Adrenal gland (tissue), 5 donors: ENCODE data around the gene TRIB2.

Experiments
- POLR2A ChIP-seq, 2 donors: fragments of 450-650 bp; IDR thresholded peaks; one replicate each; pipeline ENCODE4 v1.6.1; 2017; ENCODE audit warnings: antibody characterized with exemption in 2 of 2, mild to moderate bottlenecking in 2 of 2, moderate library complexity in 1 of 2
- TF ChIP-seq, protein P1 (sequence below), 6 experiments: fragments of 450-650 bp in 4 of 6; fragments of 200-600 bp in 2 of 6; sonication (generic) in 1 of 6; IDR thresholded peaks; 1 replicate in 5 of 6; 2 replicates in 1 of 6; pipeline versions ENCODE4 v1.5.1 to v1.8.0; 2016 to 2021; ENCODE audit warnings: antibody characterized with exemption in 6 of 6, mild to moderate bottlenecking in 2 of 6, moderate library complexity in 1 of 6
- donor health status: DM: no; HTN: no; CAD: no.

- TF ChIP-seq, protein P1, sequence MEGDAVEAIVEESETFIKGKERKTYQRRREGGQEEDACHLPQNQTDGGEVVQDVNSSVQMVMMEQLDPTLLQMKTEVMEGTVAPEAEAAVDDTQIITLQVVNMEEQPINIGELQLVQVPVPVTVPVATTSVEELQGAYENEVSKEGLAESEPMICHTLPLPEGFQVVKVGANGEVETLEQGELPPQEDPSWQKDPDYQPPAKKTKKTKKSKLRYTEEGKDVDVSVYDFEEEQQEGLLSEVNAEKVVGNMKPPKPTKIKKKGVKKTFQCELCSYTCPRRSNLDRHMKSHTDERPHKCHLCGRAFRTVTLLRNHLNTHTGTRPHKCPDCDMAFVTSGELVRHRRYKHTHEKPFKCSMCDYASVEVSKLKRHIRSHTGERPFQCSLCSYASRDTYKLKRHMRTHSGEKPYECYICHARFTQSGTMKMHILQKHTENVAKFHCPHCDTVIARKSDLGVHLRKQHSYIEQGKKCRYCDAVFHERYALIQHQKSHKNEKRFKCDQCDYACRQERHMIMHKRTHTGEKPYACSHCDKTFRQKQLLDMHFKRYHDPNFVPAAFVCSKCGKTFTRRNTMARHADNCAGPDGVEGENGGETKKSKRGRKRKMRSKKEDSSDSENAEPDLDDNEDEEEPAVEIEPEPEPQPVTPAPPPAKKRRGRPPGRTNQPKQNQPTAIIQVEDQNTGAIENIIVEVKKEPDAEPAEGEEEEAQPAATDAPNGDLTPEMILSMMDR (IDR thresholded peaks at IDR 0.05) = no peak
- TF ChIP-seq POLR2A (IDR thresholded peaks at IDR 0.05) = no peak
Observed at GRCh38 chr2:12697617-12698016, 19.1 kb upstream of the TRIB2 start.
